ENCODE results near the gene NLGN3. TPM values are rescaled to one million over a fixed set of nuclear protein-coding genes. Genes with fewer than 3 reads are reported as not detected.

NLGN3 gene
- total and polyA plus RNA-seq, 2 donors (not counting 1 experiment from before 2014, with no cell fraction given), result 0.81 to 1.3 TPM

DNA sequence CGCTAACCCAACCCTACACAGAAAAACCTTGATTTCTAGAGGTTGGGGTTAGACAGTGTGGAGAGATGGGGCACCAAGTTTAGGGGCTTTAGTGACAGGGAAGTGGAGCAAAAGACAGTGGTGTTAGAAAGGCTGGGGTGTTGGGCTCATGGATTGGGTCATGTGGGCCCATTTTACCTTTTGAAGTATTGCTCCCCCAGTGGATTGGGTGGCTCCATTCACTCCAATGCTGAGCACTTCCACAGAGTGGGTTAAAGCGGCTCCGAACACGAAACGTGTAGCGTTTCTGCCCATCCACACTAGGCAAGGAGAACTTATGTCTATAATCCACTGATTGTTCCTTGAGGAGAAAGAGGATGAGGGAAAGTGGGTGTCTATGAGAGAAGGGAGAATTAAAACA lies 35.6 kb upstream of the NLGN3 start:
- CTCF ChIA-PET, result no interaction called here
- intact Hi-C loops (cut with micrococcal nuclease), result no loop called here
- ATAC-seq (ENCODE audit: low read depth) (no peak), DNase-seq (no peak)
- peak overlapping the region in 1 of 2 donors; percentile 98 for H3K27ac ChIP-seq (ENCODE audit: low read length in 2 of 2)
- peaks cover 46% of the 10 kb centered on the region for H3K79me2 ChIP-seq (ENCODE audit: control insufficient read depth, insufficient read depth, low read length)
- H3K4me3 Mint-ChIP-seq, result peak overlapping the region; percentile 98
- POLR2A ChIA-PET, result no interaction called here
- no peaks in the 10 kb centered on the region for H3K27me3 ChIP-seq (replicated peaks in 1 of 4; ENCODE audit: control extremely low read depth in 1 of 4, control insufficient read depth in 3 of 4, insufficient read depth in 4 of 4, low read length in 3 of 4)
- no peaks in the 10 kb centered on the region for H4K20me1 ChIP-seq (ENCODE audit: control insufficient read depth, insufficient read depth, low read length, poor library complexity, severe bottlenecking)
- H3K4me1 ChIP-seq (ENCODE audit: control insufficient read depth in 2 of 2, insufficient read depth in 2 of 2, low read length in 2 of 2), result peaks cover 71 to 86% of the 10 kb centered on the region in 2 donors
- peak overlapping the region; percentile 99 for H3K27ac Mint-ChIP-seq
- no peaks in the 10 kb centered on the region for H3K9me3 Mint-ChIP-seq (ENCODE audit: insufficient read depth)
- peak overlapping the region; percentile 86 for H3K9ac ChIP-seq (ENCODE audit: low read length)
- no peaks in the 10 kb centered on the region for H3K9me3 ChIP-seq (ENCODE audit: control extremely low read depth in 1 of 3, control insufficient read depth in 2 of 3, insufficient read depth in 1 of 3, low read length in 2 of 3)
- peaks cover 0 to 33% of the 10 kb centered on the region in 2 experiments for H3K36me3 ChIP-seq (replicated peaks in 1 of 2; ENCODE audit: control extremely low read depth in 1 of 2, control insufficient read depth in 1 of 2, extremely low read depth in 1 of 2, insufficient read depth in 2 of 2, low read length in 1 of 2)
- no peak for TF ChIP-seq EZH2 (IDR thresholded peaks at IDR 0.05; ENCODE audit: borderline replicate concordance, insufficient read depth, low read depth, low read length, poor library complexity, severe bottlenecking)
- TF ChIP-seq, protein P1, sequence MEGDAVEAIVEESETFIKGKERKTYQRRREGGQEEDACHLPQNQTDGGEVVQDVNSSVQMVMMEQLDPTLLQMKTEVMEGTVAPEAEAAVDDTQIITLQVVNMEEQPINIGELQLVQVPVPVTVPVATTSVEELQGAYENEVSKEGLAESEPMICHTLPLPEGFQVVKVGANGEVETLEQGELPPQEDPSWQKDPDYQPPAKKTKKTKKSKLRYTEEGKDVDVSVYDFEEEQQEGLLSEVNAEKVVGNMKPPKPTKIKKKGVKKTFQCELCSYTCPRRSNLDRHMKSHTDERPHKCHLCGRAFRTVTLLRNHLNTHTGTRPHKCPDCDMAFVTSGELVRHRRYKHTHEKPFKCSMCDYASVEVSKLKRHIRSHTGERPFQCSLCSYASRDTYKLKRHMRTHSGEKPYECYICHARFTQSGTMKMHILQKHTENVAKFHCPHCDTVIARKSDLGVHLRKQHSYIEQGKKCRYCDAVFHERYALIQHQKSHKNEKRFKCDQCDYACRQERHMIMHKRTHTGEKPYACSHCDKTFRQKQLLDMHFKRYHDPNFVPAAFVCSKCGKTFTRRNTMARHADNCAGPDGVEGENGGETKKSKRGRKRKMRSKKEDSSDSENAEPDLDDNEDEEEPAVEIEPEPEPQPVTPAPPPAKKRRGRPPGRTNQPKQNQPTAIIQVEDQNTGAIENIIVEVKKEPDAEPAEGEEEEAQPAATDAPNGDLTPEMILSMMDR (IDR thresholded peaks at IDR 0.05), result no peak
- no CpG with 5 or more reads among the region's 6 CpGs for WGBS (ENCODE audit: insufficient coverage)
- H3K4me3 ChIP-seq (ENCODE audit: control extremely low read depth in 1 of 5, extremely low read depth in 1 of 5, insufficient read depth in 1 of 5, low read depth in 2 of 5, low read length in 4 of 5), result peak overlapping the region; percentile 26 to 90 (median 82)
- H2AFZ ChIP-seq (ENCODE audit: insufficient read depth, low read depth, low read length, poor library complexity, severe bottlenecking), result no peak overlapping the region
- peak overlapping the region; percentile 85 for H3K4me2 ChIP-seq (replicated peaks; ENCODE audit: low read depth, low read length, poor library complexity, severe bottlenecking)
- peaks cover 79% of the 10 kb centered on the region for H3K4me1 Mint-ChIP-seq
- H3K27me3 Mint-ChIP-seq, result no peaks in the 10 kb centered on the region

DNA sequence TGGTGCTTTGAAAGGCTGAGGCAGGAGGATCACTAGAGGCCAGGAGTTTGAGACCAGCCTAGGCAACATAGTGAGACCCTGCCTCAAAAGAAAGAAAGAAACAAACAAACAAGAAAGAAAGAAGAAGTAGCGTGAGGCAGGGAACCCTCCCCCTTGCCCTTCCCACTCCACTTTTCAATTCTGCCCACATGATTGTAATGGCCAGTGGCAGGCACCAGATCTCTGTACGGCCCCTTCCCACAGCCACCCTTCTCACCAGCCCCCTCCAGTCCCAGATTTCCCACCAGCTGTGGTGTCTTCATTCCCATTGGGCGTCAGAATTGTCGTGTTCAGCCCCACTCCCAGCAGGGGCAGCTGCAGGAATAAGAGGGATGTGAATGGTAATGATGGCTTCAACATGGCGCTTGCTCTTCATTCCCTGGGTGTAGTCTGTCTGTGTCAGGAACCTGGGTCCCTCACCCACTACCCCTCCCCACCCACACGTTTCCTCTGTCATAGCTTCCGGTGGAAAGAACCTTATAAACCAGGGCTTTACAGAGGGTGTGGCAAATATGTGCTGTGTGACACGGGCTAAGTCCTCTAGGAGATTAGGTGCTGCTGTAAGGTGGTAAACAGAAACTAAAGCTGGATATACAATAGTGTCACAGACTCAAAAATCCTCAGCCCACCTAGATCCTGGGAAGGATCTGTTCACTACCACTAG lies 33.3 kb upstream of the NLGN3 start, which contains the start of gene IL2RG:
TSS of gene IL2RG (minus strand) at position 437 of the 703 bp plus-strand sequence. CDS start at position 399, 38 bp downstream.
- H3K9me3 ChIP-seq (ENCODE audit: control extremely low read depth in 1 of 3, control insufficient read depth in 2 of 3, insufficient read depth in 1 of 3, low read length in 2 of 3), result no peaks in the 10 kb centered on the region
- H4K20me1 ChIP-seq (ENCODE audit: control insufficient read depth, insufficient read depth, low read length, poor library complexity, severe bottlenecking), result no peaks in the 10 kb centered on the region
- Mint-ChIP-seq H3K27me3 (no peaks in the 10 kb centered on the region), H3K27ac (peak within 1 kb of the TSS; percentile 99), H3K4me3 (peak within 1 kb of the TSS; percentile 98), H3K4me1 (peaks cover 63% of the 10 kb centered on the region), H3K9me3 (ENCODE audit: insufficient read depth) (no peaks in the 10 kb centered on the region)
- 0% methylated on average over 1 of the region's 8 CpGs for WGBS (ENCODE audit: insufficient coverage)
- H3K4me1 ChIP-seq (ENCODE audit: control insufficient read depth in 2 of 2, insufficient read depth in 2 of 2, low read length in 2 of 2), result peaks cover 53 to 65% of the 10 kb centered on the region in 2 donors
- H3K27me3 ChIP-seq (replicated peaks in 1 of 4; ENCODE audit: control extremely low read depth in 1 of 4, control insufficient read depth in 3 of 4, insufficient read depth in 4 of 4, low read length in 3 of 4), result no peaks in the 10 kb centered on the region
- peak within 1 kb of the TSS; percentile 86 for H3K9ac ChIP-seq (ENCODE audit: low read length)
- peak within 1 kb of the TSS; percentile 85 for H3K4me2 ChIP-seq (replicated peaks; ENCODE audit: low read depth, low read length, poor library complexity, severe bottlenecking)
- peak; percentile 90 for DNase-seq
- ChIA-PET CTCF (interaction anchor here (1.0 to 4.7 kb wide), 6 partner anchors 8 to 19 kb away, joined by 4 to 33 read pairs (median 6); partner anchors contain the start of gene FOXO4), POLR2A (interaction anchor here (0.6 to 3.4 kb wide), 9 partner anchors 9 to 254 kb away, joined by 3 to 29 read pairs (median 3); partner anchors contain the start of genes TAF1 and ZMYM3)
- peak; percentile 93 for ATAC-seq (ENCODE audit: low read depth)
- peaks cover 0 to 33% of the 10 kb centered on the region in 2 experiments for H3K36me3 ChIP-seq (replicated peaks in 1 of 2; ENCODE audit: control extremely low read depth in 1 of 2, control insufficient read depth in 1 of 2, extremely low read depth in 1 of 2, insufficient read depth in 2 of 2, low read length in 1 of 2)
- no peak for TF ChIP-seq EZH2 (IDR thresholded peaks at IDR 0.05; ENCODE audit: borderline replicate concordance, insufficient read depth, low read depth, low read length, poor library complexity, severe bottlenecking)
- TF ChIP-seq, protein P1 (IDR thresholded peaks at IDR 0.05), result no peak
- intact Hi-C loops (cut with micrococcal nuclease), result loop anchor here (1.0 to 5.0 kb wide), 4 partner anchors 8 to 143 kb away; partner anchors contain the start of gene ZMYM3
- peak within 1 kb of the TSS; percentile 75 to 90 (median 82) for H3K4me3 ChIP-seq (ENCODE audit: control extremely low read depth in 1 of 5, extremely low read depth in 1 of 5, insufficient read depth in 1 of 5, low read depth in 2 of 5, low read length in 4 of 5)
- peak within 1 kb of the TSS; percentile 46 for H2AFZ ChIP-seq (ENCODE audit: insufficient read depth, low read depth, low read length, poor library complexity, severe bottlenecking)
- peak within 1 kb of the TSS; percentile 98 for H3K27ac ChIP-seq (ENCODE audit: low read length in 2 of 2)
- H3K79me2 ChIP-seq (ENCODE audit: control insufficient read depth, insufficient read depth, low read length), result peaks cover 56% of the 10 kb centered on the region
